GM19372 (cell line): ENCODE measurements around the gene ALDH4A1.

Experiments used
- ATAC-seq: cut with Tn5 transposase; IDR thresholded peaks from one replicate; pipeline ENCODE4 v1.9.1; 2021; ENCODE audit warnings: mild to moderate bottlenecking, low read depth, moderate library complexity; ENCODE audit not compliant: unreplicated experiment

ALDH4A1 gene

GRCh38 chr1:18939398-18940302 is 37.3 kb upstream of the ALDH4A1 start:
- no peak for ATAC-seq

- ATAC-seq = no peak
These were observed 36.3 kb upstream of the ALDH4A1 start for GRCh38 chr1:18938707-18939070.

GRCh38 chr1:18938008-18938706 is 35.8 kb upstream of the ALDH4A1 start:
- no peak for ATAC-seq

- ATAC-seq = no peak
These were observed 35.2 kb upstream of the ALDH4A1 start for GRCh38 chr1:18937539-18937938.

- no peak for ATAC-seq
These were observed 34.6 kb upstream of the ALDH4A1 start for GRCh38 chr1:18936814-18937481.

GRCh38 chr1:18936471-18936813 is 34.1 kb upstream of the ALDH4A1 start:
- no peak for ATAC-seq

- ATAC-seq = no peak
These were observed 32.0 kb upstream of the ALDH4A1 start for GRCh38 chr1:18934205-18935000.

GRCh38 chr1:18932879-18933278 is 30.5 kb upstream of the ALDH4A1 start:
- no peak for ATAC-seq

GRCh38 chr1:18932387-18932786 is 30.0 kb upstream of the ALDH4A1 start:
- ATAC-seq = no peak

- no peak for ATAC-seq
These were observed 29.4 kb upstream of the ALDH4A1 start for GRCh38 chr1:18931730-18932129.

- no peak for ATAC-seq
These were observed 27.3 kb upstream of the ALDH4A1 start for GRCh38 chr1:18929686-18930085.

GRCh38 chr1:18928985-18929384 is 26.6 kb upstream of the ALDH4A1 start:
- ATAC-seq = no peak

GRCh38 chr1:18928406-18928805 is 26.1 kb upstream of the ALDH4A1 start:
- ATAC-seq = no peak

- no peak for ATAC-seq
These were observed 25.4 kb upstream of the ALDH4A1 start for GRCh38 chr1:18927654-18928272.

GRCh38 chr1:18927082-18927653 is 24.8 kb upstream of the ALDH4A1 start:
- ATAC-seq = no peak

GRCh38 chr1:18926315-18927081 is 24.1 kb upstream of the ALDH4A1 start:
- peak; percentile 68 for ATAC-seq

- no peak for ATAC-seq
These were observed 22.9 kb upstream of the ALDH4A1 start for GRCh38 chr1:18925279-18925678.

GRCh38 chr1:18924221-18924691 is 21.9 kb upstream of the ALDH4A1 start:
- no peak for ATAC-seq

- ATAC-seq = no peak
These were observed 21.4 kb upstream of the ALDH4A1 start for GRCh38 chr1:18923756-18924211.
